DMS 273 treated with DMSO at 0.1 percent for 48 hours (cell line): ENCODE data around the gene ZC2HC1B.
"Not testable (repeated sequence)": the region's sequence is repeated elsewhere in the genome, so short reads cannot be mapped to it uniquely, and the experiment has no call there.

Source experiments
- DNase-seq: peaks from one replicate; lab custom pipeline; 2025; lab: John Stamatoyannopoulos, UW

The ZC2HC1B gene

GRCh38 chr6:143871202-143871730 lies 7.0 kb downstream of the ZC2HC1B start:
- not testable (repeated sequence) for DNase-seq

DNA sequence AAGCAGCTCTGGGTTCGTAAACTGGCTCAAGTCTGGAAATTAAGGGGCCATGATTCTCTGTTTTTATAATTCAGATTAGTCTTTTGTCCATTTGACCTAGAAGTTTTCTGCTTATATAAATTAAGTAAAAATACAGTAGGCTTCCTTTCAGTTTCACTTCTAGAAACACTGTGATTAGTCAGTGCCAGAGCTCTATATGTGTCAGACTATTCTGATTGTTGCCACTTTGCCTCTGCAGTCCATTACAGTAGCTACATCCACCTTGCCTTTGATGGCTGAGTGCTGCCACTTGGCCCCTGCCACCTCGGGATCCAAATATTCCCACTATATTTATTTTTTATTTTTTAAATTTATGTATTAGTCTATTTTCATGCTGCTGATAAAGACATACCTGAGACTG lies 7.9 kb downstream of the ZC2HC1B start:
- DNase-seq: no peak

DNA sequence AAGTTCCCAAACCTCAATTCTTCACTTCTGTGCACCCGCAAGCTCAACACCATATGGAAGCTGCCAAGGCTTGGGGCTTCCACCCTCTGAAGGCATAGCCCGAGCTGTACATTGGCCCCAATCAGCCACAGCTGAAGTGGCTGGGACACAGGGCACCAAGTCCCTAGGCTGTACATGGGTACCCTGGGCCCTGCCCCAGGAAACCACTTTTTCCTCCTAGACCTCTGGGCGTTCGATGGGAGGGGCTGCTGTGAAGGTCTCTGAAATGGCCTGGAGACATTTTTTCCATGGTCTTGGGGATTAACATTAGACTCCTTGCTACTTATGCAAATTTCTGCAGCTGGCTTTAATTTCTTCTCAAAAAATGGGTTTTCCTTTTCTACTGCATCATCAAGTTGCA lies 9.3 kb downstream of the ZC2HC1B start:
- DNase-seq: not testable (repeated sequence)

GRCh38 chr6:143874503-143874902 lies 10.2 kb downstream of the ZC2HC1B start:
- not testable (repeated sequence) for DNase-seq

DNA sequence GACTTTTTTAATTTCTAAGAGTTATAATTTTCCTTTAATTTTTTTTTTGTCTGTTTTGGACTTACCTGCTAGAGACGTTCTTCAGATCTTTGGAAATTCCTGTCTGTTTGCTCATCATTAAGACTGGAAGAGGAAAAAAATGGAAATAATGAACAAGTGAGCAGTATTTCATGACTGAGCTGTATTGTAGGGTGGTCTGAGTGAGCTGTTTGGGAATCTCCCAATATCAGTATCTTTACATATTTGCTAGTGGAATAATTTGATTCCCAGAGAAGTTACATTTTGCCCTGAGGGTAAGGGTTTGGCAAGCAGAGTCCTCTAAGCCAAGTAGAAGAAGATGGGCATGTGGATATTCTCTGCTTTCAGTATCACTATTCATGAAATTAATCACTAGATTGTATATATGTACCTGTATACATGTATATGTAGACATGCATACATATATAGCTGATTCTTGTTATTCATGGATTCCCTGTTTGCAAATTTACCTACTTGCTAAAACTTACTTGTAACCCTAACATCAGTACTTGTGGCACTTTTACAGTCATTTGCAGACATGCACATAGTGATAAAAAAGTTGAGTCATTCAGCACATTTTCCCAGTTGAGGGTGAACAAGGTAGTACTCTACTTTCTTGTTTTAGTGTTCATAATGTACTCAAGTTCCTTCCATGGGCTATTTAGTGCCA lies 13.5 kb downstream of the ZC2HC1B start:
- DNase-seq: no peak

DNA sequence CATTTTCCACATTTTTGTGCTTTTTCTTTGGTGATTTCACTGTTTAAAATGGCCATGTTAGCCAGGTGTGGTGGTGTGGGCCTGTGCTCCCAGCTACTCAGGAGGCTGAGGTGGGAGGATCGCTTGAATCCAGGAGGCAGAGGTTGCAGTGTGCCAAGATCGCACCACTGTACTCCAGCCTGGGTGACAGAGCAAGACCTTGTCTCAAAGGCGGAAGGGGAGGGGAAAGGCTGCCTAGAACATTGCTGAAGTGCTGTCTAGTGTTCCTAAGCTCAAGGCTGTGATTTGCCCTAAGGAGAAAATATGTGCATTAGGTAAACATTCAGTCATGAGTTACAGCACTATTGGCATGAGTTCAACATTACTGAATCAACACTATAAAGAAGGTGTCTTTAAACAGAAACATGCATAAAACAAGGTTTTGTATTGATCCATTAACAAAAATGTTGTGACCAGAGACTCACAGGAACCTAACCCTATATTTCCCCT lies 14.0 kb downstream of the ZC2HC1B start:
- DNase-seq: no peak

- no peak for DNase-seq
These were observed 16.1 kb downstream of the ZC2HC1B start for GRCh38 chr6:143880412-143880811.

- DNase-seq: no peak
These were observed 18.2 kb downstream of the ZC2HC1B start for GRCh38 chr6:143882401-143882930.

DNA sequence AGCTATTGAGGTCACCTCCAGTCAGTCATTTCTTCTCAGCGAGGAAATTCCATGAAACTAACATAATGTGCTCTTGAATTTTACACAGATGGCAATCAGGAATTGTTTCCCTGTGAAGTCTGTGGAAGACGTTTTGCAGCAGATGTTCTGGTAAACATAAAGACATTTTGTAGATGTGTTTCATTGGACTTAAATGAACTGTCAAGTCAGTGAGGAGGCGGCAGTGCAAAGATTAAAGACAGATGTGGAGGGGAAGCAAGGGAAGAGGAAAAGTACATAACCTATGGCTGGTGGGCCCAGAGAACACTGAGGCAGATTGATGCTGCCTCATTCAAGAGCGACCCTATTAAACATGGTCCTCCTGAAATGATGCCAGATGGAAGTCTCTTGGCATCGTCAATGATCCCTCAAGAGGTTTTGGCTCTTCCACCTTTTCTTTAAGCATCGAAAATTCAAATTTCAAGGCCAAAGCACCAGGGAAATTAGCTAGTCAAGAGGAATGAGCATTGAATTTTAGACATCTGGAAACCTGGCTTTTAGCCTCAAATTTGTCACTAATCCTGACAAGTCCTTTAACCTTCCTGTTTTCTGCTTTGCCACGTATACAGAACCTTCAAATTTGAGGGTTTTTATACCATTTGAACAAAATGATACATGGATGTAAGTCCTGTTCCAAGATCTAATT lies 20.1 kb downstream of the ZC2HC1B start:
- no peak for DNase-seq

DNA sequence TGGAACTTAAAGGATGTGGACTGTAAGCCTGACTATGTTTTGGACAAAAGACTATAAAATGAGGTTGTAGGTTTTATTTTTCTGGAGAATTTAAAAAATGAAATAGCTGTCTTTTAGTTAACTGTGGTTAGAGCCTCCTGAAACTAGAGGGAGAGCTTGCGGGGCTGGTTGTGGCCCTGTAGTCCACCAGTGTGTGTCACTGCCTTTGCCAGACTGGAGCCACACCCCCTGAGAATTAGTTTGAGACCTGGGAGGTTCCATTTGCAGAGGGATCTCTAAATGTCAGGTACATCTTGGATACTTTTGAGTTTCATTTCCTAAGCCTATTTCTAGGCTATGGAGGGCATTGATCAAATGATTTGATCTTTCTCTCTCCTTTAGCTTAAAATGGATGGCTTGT lies 20.8 kb downstream of the ZC2HC1B start:
- no peak for DNase-seq

DNA sequence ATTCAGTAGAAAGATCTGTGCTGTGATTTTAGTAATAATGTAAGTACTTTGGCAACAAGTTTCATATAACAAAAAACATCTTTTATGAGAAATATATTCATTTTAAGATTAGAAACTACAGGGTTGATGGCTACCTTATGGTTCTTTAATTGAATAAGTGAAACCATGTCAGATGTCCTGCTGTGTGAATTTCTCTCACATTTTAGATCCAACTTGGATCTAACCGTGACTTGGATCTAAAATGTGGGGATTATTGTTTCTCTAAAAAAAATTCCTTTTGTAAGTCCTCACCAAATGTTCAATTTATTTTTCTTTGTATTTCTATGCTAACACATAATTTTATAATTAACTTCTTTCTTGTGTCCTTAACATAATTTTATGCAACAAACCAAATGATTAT lies 30.4 kb downstream of the ZC2HC1B start:
- no peak for DNase-seq

- DNase-seq: no peak
These were observed 32.0 kb downstream of the ZC2HC1B start for GRCh38 chr6:143896126-143896860.

GRCh38 chr6:143900358-143900757 lies 36.1 kb downstream of the ZC2HC1B start:
- no peak for DNase-seq

GRCh38 chr6:143901885-143902750 lies 37.8 kb downstream of the ZC2HC1B start:
- DNase-seq: no peak

DNA sequence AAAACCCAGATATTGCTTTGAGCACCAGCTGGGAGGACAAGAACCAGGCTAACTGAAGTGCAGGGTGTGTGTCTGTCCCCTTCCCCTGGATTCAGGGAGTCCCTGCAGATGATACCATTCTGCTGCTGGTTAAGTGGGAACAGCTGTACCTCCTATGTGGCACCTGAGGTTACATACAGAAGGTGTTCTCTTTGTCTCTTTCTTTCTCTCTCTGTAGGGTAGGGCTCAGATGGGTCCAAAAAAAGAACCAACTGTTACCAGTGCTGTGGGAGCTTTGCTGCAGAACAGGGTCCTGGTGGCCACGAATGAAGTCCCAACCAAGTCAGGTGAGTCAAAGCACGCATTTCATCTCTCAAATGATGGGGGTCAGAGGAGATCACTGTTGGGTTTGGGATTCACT lies 38.6 kb downstream of the ZC2HC1B start:
- DNase-seq: no peak

- no peak for DNase-seq
These were observed 46.8 kb downstream of the ZC2HC1B start for GRCh38 chr6:143911028-143911427.

DNA sequence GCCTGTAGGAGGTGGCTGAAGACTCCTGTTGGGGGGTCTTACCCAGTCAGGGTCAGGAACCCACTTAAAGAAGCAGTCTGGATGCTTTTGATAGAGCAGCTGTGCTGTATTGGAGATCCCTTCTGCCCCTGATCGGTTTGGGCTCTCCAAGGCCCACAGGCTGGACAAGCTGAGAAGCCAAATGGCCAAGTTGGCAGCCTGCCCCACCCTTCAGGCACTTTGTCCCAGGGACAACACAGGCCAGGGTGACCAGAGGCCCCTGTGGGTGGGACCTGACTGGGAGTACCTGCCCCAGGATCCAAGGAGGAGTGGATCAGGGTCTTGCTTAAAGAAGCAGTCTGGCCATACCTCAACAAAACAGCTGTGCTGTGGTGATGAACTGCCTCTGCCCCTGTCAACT lies 48.4 kb downstream of the ZC2HC1B start:
- no peak for DNase-seq

GRCh38 chr6:143917026-143917425 lies 52.8 kb downstream of the ZC2HC1B start:
- DNase-seq: not testable (repeated sequence)

GRCh38 chr6:143928853-143929252 lies 64.6 kb downstream of the ZC2HC1B start:
- no peak for DNase-seq

- DNase-seq: no peak
These were observed 65.7 kb downstream of the ZC2HC1B start for GRCh38 chr6:143929975-143930374.

- no peak for DNase-seq
These were observed 70.1 kb downstream of the ZC2HC1B start for GRCh38 chr6:143934331-143934730.
